ENCODE data around the gene SRPK2. TPM values are rescaled to one million over a fixed set of nuclear protein-coding genes. Genes with fewer than 3 reads are reported as not detected.

SRPK2 gene
- 29.0 and 33.1 TPM in 2 replicates for total RNA-seq

GRCh38 chr7:105388356-105389087 lies at the start of gene SRPK2:
SRPK2 (minus strand) TSS chr7:105388921.

Other genes starting within 250 kb of the SRPK2 start
- 13.6 and 13.9 TPM in 2 replicates for gene PUS7, start 133.3 kb upstream of the SRPK2 start, total RNA-seq
- 12.5 and 16.3 TPM in 2 replicates for gene RINT1, start 143.3 kb upstream of the SRPK2 start, total RNA-seq
- not detected in 2 replicates for gene EFCAB10, start 192.6 kb upstream of the SRPK2 start, total RNA-seq

Data from cardiac ventricle fibroblast (primary cell).